HG02943 (cell line): ENCODE data around the gene ST6GALNAC2.

ENCODE experiments used
- ATAC-seq: cut with Tn5 transposase; IDR thresholded peaks from one replicate; pipeline ENCODE4 v1.9.1; 2021; ENCODE audit warnings: mild to moderate bottlenecking, low read depth, moderate library complexity; ENCODE audit not compliant: unreplicated experiment

Gene ST6GALNAC2

GRCh38 chr17:76601065-76601464 is 15.4 kb upstream of the ST6GALNAC2 start:
- ATAC-seq, result no peak

GRCh38 chr17:76599694-76600460 is 14.2 kb upstream of the ST6GALNAC2 start:
- no peak for ATAC-seq

- no peak for ATAC-seq
These were observed 12.4 kb upstream of the ST6GALNAC2 start for GRCh38 chr17:76598004-76598439.

GRCh38 chr17:76597156-76598003 is 11.7 kb upstream of the ST6GALNAC2 start:
- no peak for ATAC-seq

- no peak for ATAC-seq
These were observed 9.0 kb upstream of the ST6GALNAC2 start for GRCh38 chr17:76594690-76595089.

- no peak for ATAC-seq
These were observed 8.3 kb upstream of the ST6GALNAC2 start for GRCh38 chr17:76593959-76594358.

- no peak for ATAC-seq
These were observed 7.7 kb upstream of the ST6GALNAC2 start for GRCh38 chr17:76593384-76593826.

GRCh38 chr17:76588182-76588581 is 2.5 kb upstream of the ST6GALNAC2 start:
- ATAC-seq, result no peak

GRCh38 chr17:76586741-76587487 is 1.3 kb upstream of the ST6GALNAC2 start:
- no peak for ATAC-seq

GRCh38 chr17:76585033-76585648 is 519 bp downstream of the ST6GALNAC2 start:
- ATAC-seq, result no peak

GRCh38 chr17:76584427-76585032 is 1.1 kb downstream of the ST6GALNAC2 start:
- no peak for ATAC-seq

- no peak for ATAC-seq
These were observed 3.0 kb downstream of the ST6GALNAC2 start for GRCh38 chr17:76582660-76583059.

- ATAC-seq, result no peak
These were observed 4.1 kb downstream of the ST6GALNAC2 start for GRCh38 chr17:76581515-76581914.

- ATAC-seq, result no peak
These were observed 6.4 kb downstream of the ST6GALNAC2 start for GRCh38 chr17:76579281-76579680.

- ATAC-seq, result no peak
These were observed 7.3 kb downstream of the ST6GALNAC2 start for GRCh38 chr17:76578376-76578775.

GRCh38 chr17:76577876-76578275 is 7.8 kb downstream of the ST6GALNAC2 start:
- no peak for ATAC-seq

GRCh38 chr17:76576189-76576588 is 9.5 kb downstream of the ST6GALNAC2 start:
- no peak for ATAC-seq

- ATAC-seq, result no peak
These were observed 10.1 kb downstream of the ST6GALNAC2 start for GRCh38 chr17:76575570-76575969.

- ATAC-seq, result no peak
These were observed 11.5 kb downstream of the ST6GALNAC2 start for GRCh38 chr17:76574166-76574565.

- no peak for ATAC-seq
These were observed 12.6 kb downstream of the ST6GALNAC2 start for GRCh38 chr17:76573096-76573495.
